Measurements from ENCODE around the gene KANSL1. TPM values are rescaled to one million over a fixed set of nuclear protein-coding genes. Genes with fewer than 3 reads are reported as not detected.

The KANSL1 gene
- total and polyA plus RNA-seq, 2 experiments from 2014 or later = 37.3 to 84.3 TPM

DNA sequence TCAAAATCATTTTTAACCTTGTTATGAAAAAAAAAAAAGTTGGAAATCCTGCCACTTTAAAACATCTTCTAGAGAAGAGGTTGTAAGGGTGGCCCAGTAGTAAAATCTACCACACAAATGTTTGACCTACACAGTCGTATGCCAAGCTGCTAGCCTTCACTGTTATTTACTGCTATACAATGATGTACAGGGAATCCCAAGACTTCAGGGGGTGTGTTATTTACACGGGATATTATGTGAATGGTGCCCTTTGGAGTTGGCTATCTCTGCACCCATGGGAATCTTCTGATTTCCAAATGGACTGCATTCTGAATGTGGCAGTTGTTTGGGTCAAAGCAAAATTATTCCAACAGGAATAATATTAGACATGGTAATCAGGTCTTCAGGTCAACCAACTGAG, 148.2 kb downstream of the KANSL1 start:
- WGBS (ENCODE audit: low lambda C conversion rate, missing lambda C conversion rate) = 60% methylated on average over 2 of the region's 2 CpGs
- Histone ChIP-seq H2AFZ (no peak overlapping the region), H3K79me2 (peaks cover 27% of the 10 kb centered on the region), H3K4me1 (ENCODE audit: insufficient read depth) (peaks cover 23% of the 10 kb centered on the region), H3K36me3 (replicated peaks; ENCODE audit: insufficient read depth, low read depth) (peaks cover 3% of the 10 kb centered on the region), H3K27me3 (no peaks in the 10 kb centered on the region), H3K27ac (peak overlapping the region; percentile 5), H3K9me3 (ENCODE audit: low read depth) (no peaks in the 10 kb centered on the region), H3K9me2 (replicated peaks; ENCODE audit: insufficient read depth) (no peaks in the 10 kb centered on the region), H3K4me3 (no peak overlapping the region), H3K4me2 (no peak overlapping the region), H4K20me1 (ENCODE audit: insufficient read depth, poor library complexity, severe bottlenecking) (peaks cover 11% of the 10 kb centered on the region)
- DNase-seq (ENCODE audit: low spot score) = no peak
- TF ChIP-seq EZH2 (IDR thresholded peaks at IDR 0.05; ENCODE audit: borderline replicate concordance) (no peak), CTCF (IDR thresholded peaks at IDR 0.05; ENCODE audit: poor library complexity) (no peak), EZH2phosphoT487 (IDR thresholded peaks at IDR 0.05; ENCODE audit: low read depth, severe bottlenecking, unreplicated experiment) (no peak)

DNA sequence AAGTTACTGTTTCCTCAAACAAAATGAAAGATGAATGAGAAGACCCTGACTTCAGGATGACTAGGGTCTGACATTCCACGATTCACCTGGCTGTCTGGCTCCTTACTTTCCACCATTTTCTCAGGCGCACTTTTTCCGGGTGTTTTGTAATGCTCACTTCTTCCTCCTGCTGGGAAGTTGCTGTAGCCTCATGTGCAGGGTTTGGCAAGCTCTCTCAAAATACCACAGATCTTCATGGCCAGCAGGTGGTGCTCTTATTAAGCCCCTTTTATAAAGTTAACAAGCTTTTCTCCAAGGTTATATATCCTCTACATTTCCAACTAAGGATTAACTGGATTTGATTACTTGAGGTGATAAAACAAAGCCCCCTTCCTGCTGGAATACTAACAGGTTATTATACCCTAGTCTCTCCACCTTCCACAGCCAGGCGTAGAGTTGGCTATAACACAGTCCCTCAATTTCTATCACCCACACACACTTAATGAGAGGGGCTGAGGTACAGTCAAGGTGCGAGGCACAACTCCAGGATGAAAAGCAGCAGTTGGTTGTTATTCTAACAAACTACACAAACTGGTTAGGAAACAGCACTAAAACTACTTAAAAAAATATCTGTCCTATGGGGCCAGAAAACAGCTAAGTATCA, 148.8 kb downstream of the KANSL1 start:
- peak; percentile 89 for DNase-seq (ENCODE audit: low spot score)
- Histone ChIP-seq H3K27ac (peak overlapping the region; percentile 43), H3K27me3 (no peaks in the 10 kb centered on the region), H3K36me3 (replicated peaks; ENCODE audit: insufficient read depth, low read depth) (peaks cover 5% of the 10 kb centered on the region), H3K4me2 (no peak overlapping the region), H2AFZ (no peak overlapping the region), H3K79me2 (peaks cover 26% of the 10 kb centered on the region), H4K20me1 (ENCODE audit: insufficient read depth, poor library complexity, severe bottlenecking) (peaks cover 11% of the 10 kb centered on the region), H3K4me3 (no peak overlapping the region), H3K9me3 (ENCODE audit: low read depth) (no peaks in the 10 kb centered on the region), H3K4me1 (ENCODE audit: insufficient read depth) (peaks cover 23% of the 10 kb centered on the region), H3K9me2 (replicated peaks; ENCODE audit: insufficient read depth) (no peaks in the 10 kb centered on the region)
- WGBS (ENCODE audit: low lambda C conversion rate, missing lambda C conversion rate) = 57% methylated on average over 5 of the region's 5 CpGs
- TF ChIP-seq CTCF (IDR thresholded peaks at IDR 0.05; ENCODE audit: poor library complexity) (peak; percentile 87), EZH2 (IDR thresholded peaks at IDR 0.05; ENCODE audit: borderline replicate concordance) (no peak), EZH2phosphoT487 (IDR thresholded peaks at IDR 0.05; ENCODE audit: low read depth, severe bottlenecking, unreplicated experiment) (no peak)

DNA sequence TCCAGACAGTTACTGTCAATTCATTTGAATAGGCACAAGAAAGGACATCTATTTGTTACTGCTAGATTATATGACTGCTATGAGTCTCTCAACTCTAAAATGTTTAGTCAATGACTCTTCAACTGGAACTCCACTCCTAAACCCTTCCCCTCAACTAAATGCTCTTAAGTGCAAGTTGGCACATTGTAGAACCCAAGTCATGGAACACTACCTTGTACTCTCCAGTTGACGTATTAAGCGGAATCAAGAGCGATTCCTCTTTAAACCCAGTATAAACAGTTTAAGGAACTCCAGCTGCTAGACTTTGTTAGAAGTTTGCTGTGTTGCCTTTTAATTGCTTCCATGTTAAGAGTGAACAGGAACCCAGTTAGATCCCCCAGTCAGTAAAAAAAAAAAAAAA, 149.6 kb downstream of the KANSL1 start:
- WGBS (ENCODE audit: low lambda C conversion rate, missing lambda C conversion rate) = 57% methylated on average over 3 of the region's 3 CpGs
- H3K4me2 ChIP-seq = no peak overlapping the region
- H3K27ac ChIP-seq = peak overlapping the region; percentile 43
- TF ChIP-seq CTCF (IDR thresholded peaks at IDR 0.05; ENCODE audit: poor library complexity) (no peak), EZH2 (IDR thresholded peaks at IDR 0.05; ENCODE audit: borderline replicate concordance) (no peak), EZH2phosphoT487 (IDR thresholded peaks at IDR 0.05; ENCODE audit: low read depth, severe bottlenecking, unreplicated experiment) (no peak)
- H3K9me3 ChIP-seq (ENCODE audit: low read depth) = no peaks in the 10 kb centered on the region
- peaks cover 5% of the 10 kb centered on the region for H3K36me3 ChIP-seq (replicated peaks; ENCODE audit: insufficient read depth, low read depth)
- H3K79me2 ChIP-seq = peaks cover 26% of the 10 kb centered on the region
- H3K4me1 ChIP-seq (ENCODE audit: insufficient read depth) = peaks cover 23% of the 10 kb centered on the region
- H4K20me1 ChIP-seq (ENCODE audit: insufficient read depth, poor library complexity, severe bottlenecking) = peaks cover 11% of the 10 kb centered on the region
- DNase-seq (ENCODE audit: low spot score) = no peak
- H3K4me3 ChIP-seq = no peak overlapping the region
- H2AFZ ChIP-seq = no peak overlapping the region
- H3K27me3 ChIP-seq = no peaks in the 10 kb centered on the region
- no peaks in the 10 kb centered on the region for H3K9me2 ChIP-seq (replicated peaks; ENCODE audit: insufficient read depth)

Measured in hepatocyte (in vitro differentiated cells).